GM12865 (cell line): ENCODE data around the gene CCDC175.

Experiments used
- DNase-seq: peaks from one replicate; pipeline ENCODE4 v3.0.0; 2010; ENCODE audit warnings: low read depth
- H3K4me3 ChIP-seq: 2 replicates; pipeline ENCODE4 v1.5.1; 2011; ENCODE audit warnings: mild to moderate bottlenecking, low read depth, low read length, control low read depth
- CTCF ChIP-seq: IDR thresholded peaks from 2 replicates; pipeline ENCODE4 v1.5.1; 2011; ENCODE audit warnings: low read length, control low read depth, low read depth, inconsistent platforms; ENCODE audit not compliant: insufficient read depth; ENCODE audit errors: missing control alignments

CCDC175 gene

GRCh38 chr14:59483819-59484638 lies 92.6 kb downstream of the CCDC175 start, which contains the start of the genes JKAMP and L3HYPDH:
TSS of gene JKAMP (plus strand) at chr14:59484517. CDS start at chr14:59484590, 73 bp downstream.
TSS of gene L3HYPDH (minus strand) at chr14:59484408. CDS start at chr14:59484316, 92 bp downstream.
- H3K4me3 ChIP-seq, result peak within 1 kb of the TSS; percentile 71
- DNase-seq, result peak; percentile 97
- peak; percentile 53 for TF ChIP-seq CTCF

GRCh38 chr14:59483363-59483762 lies 93.2 kb downstream of the CCDC175 start:
- TF ChIP-seq CTCF, result no peak
- H3K4me3 ChIP-seq, result peak overlapping the region; percentile 71
- DNase-seq, result no peak

- DNase-seq, result no peak
- peak overlapping the region; percentile 71 for H3K4me3 ChIP-seq
Observed at GRCh38 chr14:59482541-59483331, 93.9 kb downstream of the CCDC175 start.

GRCh38 chr14:59481871-59482540 lies 94.6 kb downstream of the CCDC175 start:
- peak; percentile 28 for DNase-seq
- peak overlapping the region; percentile 71 for H3K4me3 ChIP-seq
- TF ChIP-seq CTCF, result no peak

More at GRCh38 chr14:59482541-59483331, 93.9 kb downstream of the CCDC175 start:
- no peak for TF ChIP-seq CTCF

- H3K4me3 ChIP-seq, result peak overlapping the region; percentile 12; the same call in 1 of the 2 replicates
- DNase-seq, result no peak
- TF ChIP-seq CTCF, result no peak
Observed at GRCh38 chr14:59481407-59481806, 95.2 kb downstream of the CCDC175 start.

GRCh38 chr14:59480166-59480565 lies 96.4 kb downstream of the CCDC175 start:
- no peak overlapping the region for H3K4me3 ChIP-seq
- TF ChIP-seq CTCF, result no peak

More at GRCh38 chr14:59480166-59480565, 96.4 kb downstream of the CCDC175 start:
- no peak for DNase-seq
